Measurements from ENCODE around the gene LILRB2. TPM values are rescaled to one million over a fixed set of nuclear protein-coding genes. Genes with fewer than 3 reads are reported as not detected.

The LILRB2 gene
- polyA plus RNA-seq, 1 donor: 2.6 TPM

Other genes with a start within 250 kb of the LILRB2 start
- not detected for gene VSTM1, start 217.2 kb downstream of the LILRB2 start, polyA plus RNA-seq
- gene TARM1, start 199.7 kb downstream of the LILRB2 start, polyA plus RNA-seq: not detected
- gene OSCAR, start 180.3 kb downstream of the LILRB2 start, polyA plus RNA-seq: 0.31 TPM
- gene NDUFA3, start 178.3 kb downstream of the LILRB2 start, polyA plus RNA-seq: 132 TPM
- 16.6 TPM for gene TFPT, start 165.5 kb downstream of the LILRB2 start, polyA plus RNA-seq
- gene PRPF31, start 165.4 kb downstream of the LILRB2 start, polyA plus RNA-seq: 48.6 TPM
- gene CNOT3, start 143.3 kb downstream of the LILRB2 start, polyA plus RNA-seq: 37.2 TPM
- gene LENG1, start 121.4 kb downstream of the LILRB2 start, polyA plus RNA-seq: 9.5 TPM
- gene TMC4, start 108.0 kb downstream of the LILRB2 start, polyA plus RNA-seq: 110 TPM
- 97.9 TPM for gene MBOAT7, start 91.5 kb downstream of the LILRB2 start, polyA plus RNA-seq
- gene TSEN34, start 89.8 kb downstream of the LILRB2 start, polyA plus RNA-seq: 52.7 TPM
- gene RPS9, start 80.3 kb downstream of the LILRB2 start, polyA plus RNA-seq: 2,940 TPM
- gene LILRB3, start 58.1 kb downstream of the LILRB2 start, polyA plus RNA-seq: 2.9 TPM
- 0.73 TPM for gene LILRA6, start 38.3 kb downstream of the LILRB2 start, polyA plus RNA-seq
- 7.6 TPM for gene LILRB5, start 23.8 kb downstream of the LILRB2 start, polyA plus RNA-seq
- 1.9 TPM for gene LILRA5, start 32.1 kb upstream of the LILRB2 start, polyA plus RNA-seq
- gene LILRA4, start 58.1 kb upstream of the LILRB2 start, polyA plus RNA-seq: 0.18 TPM
- gene LAIR1, start 83.8 kb upstream of the LILRB2 start, polyA plus RNA-seq: 13.0 TPM
- gene TTYH1, start 134.4 kb upstream of the LILRB2 start, polyA plus RNA-seq: 8.2 TPM
- gene LENG8, start 168.1 kb upstream of the LILRB2 start, polyA plus RNA-seq: 248 TPM
- gene LENG9, start 182.7 kb upstream of the LILRB2 start, polyA plus RNA-seq: 9.2 TPM
- gene CDC42EP5, start 192.2 kb upstream of the LILRB2 start, polyA plus RNA-seq: 161 TPM
- gene LAIR2, start 221.7 kb upstream of the LILRB2 start, polyA plus RNA-seq: 0.09 TPM